Suprapubic skin (tissue), 4 donors: Measurements from ENCODE around the gene DNAJC9.

ENCODE experiments used
- POLR2A ChIP-seq, 2 donors: fragments of 450-650 bp; IDR thresholded peaks; one replicate each; pipeline ENCODE4 v1.6.1; 2017; ENCODE audit warnings: antibody characterized with exemption in 2 of 2, mild to moderate bottlenecking in 2 of 2, moderate library complexity in 2 of 2
- POLR2AphosphoS5 ChIP-seq, 3 donors: sonication (generic); formaldehyde crosslinking; IDR thresholded peaks; one replicate each; pipeline ENCODE4 v1.6.1; 2017; ENCODE audit warnings: antibody characterized with exemption in 3 of 3
- TF ChIP-seq, protein P1 (sequence below), 2 donors: fragments of 200-600 bp in 1 of 2; fragments of 450-650 bp in 1 of 2; sonication (generic) in 1 of 2; IDR thresholded peaks; one replicate each; pipeline ENCODE4 v1.5.1; 2016 to 2019; ENCODE audit warnings: antibody characterized with exemption in 2 of 2, mild to moderate bottlenecking in 1 of 2, moderate library complexity in 1 of 2

DNA sequence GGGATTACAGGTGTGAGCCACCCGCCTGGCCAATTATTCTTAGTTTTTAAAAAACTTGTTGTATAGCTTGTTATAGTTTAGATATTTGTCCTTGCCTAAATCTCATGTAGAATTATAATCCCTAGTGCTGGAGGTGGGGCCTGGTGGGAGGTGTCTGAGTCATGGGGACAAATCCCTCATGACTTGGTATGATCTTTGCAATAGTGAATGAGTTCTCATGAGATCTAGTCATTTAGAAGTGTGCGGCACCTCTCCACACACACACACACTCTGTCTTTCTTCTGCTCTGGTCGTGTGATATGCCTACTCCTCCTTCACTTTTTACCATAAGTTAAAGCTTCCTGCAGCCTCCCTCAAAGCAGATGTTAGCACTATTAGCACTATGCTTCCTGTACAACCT is 42.0 kb downstream of the DNAJC9 start:
- TF ChIP-seq, protein P1, sequence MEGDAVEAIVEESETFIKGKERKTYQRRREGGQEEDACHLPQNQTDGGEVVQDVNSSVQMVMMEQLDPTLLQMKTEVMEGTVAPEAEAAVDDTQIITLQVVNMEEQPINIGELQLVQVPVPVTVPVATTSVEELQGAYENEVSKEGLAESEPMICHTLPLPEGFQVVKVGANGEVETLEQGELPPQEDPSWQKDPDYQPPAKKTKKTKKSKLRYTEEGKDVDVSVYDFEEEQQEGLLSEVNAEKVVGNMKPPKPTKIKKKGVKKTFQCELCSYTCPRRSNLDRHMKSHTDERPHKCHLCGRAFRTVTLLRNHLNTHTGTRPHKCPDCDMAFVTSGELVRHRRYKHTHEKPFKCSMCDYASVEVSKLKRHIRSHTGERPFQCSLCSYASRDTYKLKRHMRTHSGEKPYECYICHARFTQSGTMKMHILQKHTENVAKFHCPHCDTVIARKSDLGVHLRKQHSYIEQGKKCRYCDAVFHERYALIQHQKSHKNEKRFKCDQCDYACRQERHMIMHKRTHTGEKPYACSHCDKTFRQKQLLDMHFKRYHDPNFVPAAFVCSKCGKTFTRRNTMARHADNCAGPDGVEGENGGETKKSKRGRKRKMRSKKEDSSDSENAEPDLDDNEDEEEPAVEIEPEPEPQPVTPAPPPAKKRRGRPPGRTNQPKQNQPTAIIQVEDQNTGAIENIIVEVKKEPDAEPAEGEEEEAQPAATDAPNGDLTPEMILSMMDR (IDR thresholded peaks at IDR 0.05) = no peak
- no peak for TF ChIP-seq POLR2AphosphoS5 (IDR thresholded peaks at IDR 0.05)
- TF ChIP-seq POLR2A (IDR thresholded peaks at IDR 0.05) = no peak
